A549 (cell line): Measurements from ENCODE around the gene NSUN3. TPM values are rescaled to one million over a fixed set of nuclear protein-coding genes. Genes with fewer than 3 reads are reported as not detected.

Experiments
- polyA plus RNA-seq, 4 experiments: library from polyadenylated mRNA; depleted of rRNA in 3 of 4; stranded (reverse); fragments of >200 nt; fragmentation: RNase III in 1 of 4; extraction: RNeasy Plus Mini Kit Qiagen cat#74134 plus additional on column Dnase treatment in 1 of 4; gene quantifications; 2 replicates in 3 of 4; 3 replicates in 1 of 4; pipeline ENCODE4 v1.2.3, GENCODE V29; 2011 to 2017

NSUN3 gene
- polyA plus RNA-seq, 2 of the 4 experiments (the other 2 are of a cell fraction) = 8.6 to 13.5 TPM

Other genes starting within 250 kb of the NSUN3 start
- 28.0 and 31.3 TPM in 2 replicates for gene PROS1, start 89.2 kb upstream of the NSUN3 start, polyA plus RNA-seq (2011; rRNA removed)
- gene PROS1, start 89.2 kb upstream of the NSUN3 start, polyA plus RNA-seq (2017; fragmentation: RNase III; extraction: RNeasy Plus Mini Kit Qiagen cat#74134 plus additional on column Dnase treatment) = 9.6 to 13.8 TPM (median 11.7 TPM) in 3 replicates
- 16.1 and 28.6 TPM in 2 replicates for gene ARL13B, start 82.9 kb upstream of the NSUN3 start, polyA plus RNA-seq (2011; rRNA removed)
- 13.2 to 13.9 TPM (median 13.3 TPM) in 3 replicates for gene ARL13B, start 82.9 kb upstream of the NSUN3 start, polyA plus RNA-seq (2017; fragmentation: RNase III; extraction: RNeasy Plus Mini Kit Qiagen cat#74134 plus additional on column Dnase treatment)
- 0.08 and 0.17 TPM in 2 replicates for gene STX19, start 34.5 kb upstream of the NSUN3 start, polyA plus RNA-seq (2011; rRNA removed)
- not detected in 3 replicates for gene STX19, start 34.5 kb upstream of the NSUN3 start, polyA plus RNA-seq (2017; fragmentation: RNase III; extraction: RNeasy Plus Mini Kit Qiagen cat#74134 plus additional on column Dnase treatment)
- 5.4 and 6.2 TPM in 2 replicates for gene DHFR2, start 145 bp upstream of the NSUN3 start, polyA plus RNA-seq (2011; rRNA removed)
- 6.3 to 6.8 TPM (median 6.4 TPM) in 3 replicates for gene DHFR2, start 145 bp upstream of the NSUN3 start, polyA plus RNA-seq (2017; fragmentation: RNase III; extraction: RNeasy Plus Mini Kit Qiagen cat#74134 plus additional on column Dnase treatment)